Right lobe of liver (tissue), 6 donors: ENCODE data around the gene ISLR. TPM values are rescaled to one million over a fixed set of nuclear protein-coding genes. Genes with fewer than 3 reads are reported as not detected.

Experiments
- ATAC-seq, 4 donors: fragments of 200-7000 bp; cut with Tn5 transposase; one replicate each; pipeline ENCODE4 v1.9.1; 2020; ENCODE audit warnings: mild to moderate bottlenecking in 4 of 4, moderate library complexity in 4 of 4
- DNase-seq, 3 donors: peaks; one replicate each; pipeline ENCODE4 v3.0.0-alpha.2; 2020
- H3K27ac ChIP-seq, 3 donors: fragments of 200-600 bp; one replicate each; pipeline ENCODE4 v1.8.0; 2022
- H3K27me3 ChIP-seq, 2 donors: fragments of 200-600 bp; one replicate each; pipeline ENCODE4 v1.8.0; 2022
- H3K36me3 ChIP-seq, 4 donors: fragments of 200-600 bp; sonication (generic) in 1 of 4; one replicate each; pipeline versions ENCODE4 v1.5.1 to v1.8.0; 2017 to 2022; ENCODE audit warnings: control low read depth in 1 of 4
- H3K4me1 ChIP-seq, 4 donors: fragments of 200-600 bp; sonication (generic) in 1 of 4; one replicate each; pipeline versions ENCODE4 v1.5.1 to v1.8.0; 2017 to 2022; ENCODE audit warnings: control low read depth in 1 of 4
- H3K4me3 ChIP-seq, 3 donors: fragments of 200-600 bp; one replicate each; pipeline ENCODE4 v1.8.0; 2022
- H3K9me3 ChIP-seq, 4 donors: fragments of 200-600 bp; sonication (generic) in 1 of 4; one replicate each; pipeline versions ENCODE4 v1.5.1 to v1.8.0; 2017 to 2022; ENCODE audit warnings: control low read depth in 1 of 4
- CTCF ChIP-seq, 4 donors: fragments of 200-600 bp in 3 of 4; fragments of 450-650 bp in 1 of 4; IDR thresholded peaks; one replicate each; pipeline versions ENCODE4 v1.5.1 to v1.8.0; 2016 to 2022; ENCODE audit warnings: antibody characterized with exemption in 4 of 4, mild to moderate bottlenecking in 2 of 4
- POLR2A ChIP-seq: fragments of 450-650 bp; IDR thresholded peaks from one replicate; pipeline ENCODE4 v1.6.1; 2017; ENCODE audit warnings: antibody characterized with exemption, mild to moderate bottlenecking
- WGBS: methylation state at CpG from one replicate; pipeline ENCODE4 v1.1.6; 2018; ENCODE audit warnings: low coverage, low lambda C conversion rate; ENCODE audit not compliant: insufficient coverage; ENCODE audit errors: missing lambda C conversion rate; 5-methylcytosine and 5-hydroxymethylcytosine counted together
- intact Hi-C, 2 donors: fragments of 100-400 bp; cut with DNase I; formaldehyde crosslinking; loops; one replicate each; pipeline versions ENCODE4 v1.11.2 to v1.14.1; 2022
- total RNA-seq, 6 experiments: library from RNA; depleted of rRNA in 2 of 6; stranded (reverse); fragments of >200 nt in 2 of 6; fragmentation: NEBNext Ultra II Directional in 3 of 6; extraction: Animal tissue kit (Norgen Biotek cat#: 25700) in 3 of 6; gene quantifications; one replicate each; pipeline versions ENCODE4 v1.1.0 to v1.2.4, GENCODE V29; 2016 to 2023
- donor health status: DM: no; HTN: yes; CAD: no.
- donor health status: DM: no; HTN: no; CAD: no.
- donor health status: DM: no; HTN: no; CAD: no.
- donor health status: DM: no; HTN: yes; CAD: no.
- donor health status: DM: no; HTN: yes; CAD: no.

Gene ISLR
- total RNA-seq, 6 experiments from 2014 or later: 1.5 to 9.9 (median 2.6) TPM

- Histone ChIP-seq H3K4me1 (peaks cover 0 to 12% (median 5%) of the 10 kb centered on the region in 4 donors), H3K9me3 (no peaks in the 10 kb centered on the region), H3K27me3 (peaks cover 17 to 24% of the 10 kb centered on the region in 2 donors), H3K27ac (no peak overlapping the region), H3K4me3 (peak overlapping the region in 2 of 3 donors; percentile 5 to 33), H3K36me3 (no peaks in the 10 kb centered on the region)
- intact Hi-C loops: loop anchor here in 1 of 2 donors (5.0 kb wide), 1 partner anchor 179 kb away; no protein-coding TSS in a partner anchor
- peak; percentile 15 to 46 (median 44) for ATAC-seq
- 5% methylated on average over 30 of the region's 53 CpGs for WGBS
- TF ChIP-seq POLR2A (no peak), CTCF (IDR thresholded peaks at IDR 0.05) (no peak)
- no peak for DNase-seq
Measured at GRCh38 chr15:74127954-74128784, 45.3 kb upstream of the ISLR start.

DNA sequence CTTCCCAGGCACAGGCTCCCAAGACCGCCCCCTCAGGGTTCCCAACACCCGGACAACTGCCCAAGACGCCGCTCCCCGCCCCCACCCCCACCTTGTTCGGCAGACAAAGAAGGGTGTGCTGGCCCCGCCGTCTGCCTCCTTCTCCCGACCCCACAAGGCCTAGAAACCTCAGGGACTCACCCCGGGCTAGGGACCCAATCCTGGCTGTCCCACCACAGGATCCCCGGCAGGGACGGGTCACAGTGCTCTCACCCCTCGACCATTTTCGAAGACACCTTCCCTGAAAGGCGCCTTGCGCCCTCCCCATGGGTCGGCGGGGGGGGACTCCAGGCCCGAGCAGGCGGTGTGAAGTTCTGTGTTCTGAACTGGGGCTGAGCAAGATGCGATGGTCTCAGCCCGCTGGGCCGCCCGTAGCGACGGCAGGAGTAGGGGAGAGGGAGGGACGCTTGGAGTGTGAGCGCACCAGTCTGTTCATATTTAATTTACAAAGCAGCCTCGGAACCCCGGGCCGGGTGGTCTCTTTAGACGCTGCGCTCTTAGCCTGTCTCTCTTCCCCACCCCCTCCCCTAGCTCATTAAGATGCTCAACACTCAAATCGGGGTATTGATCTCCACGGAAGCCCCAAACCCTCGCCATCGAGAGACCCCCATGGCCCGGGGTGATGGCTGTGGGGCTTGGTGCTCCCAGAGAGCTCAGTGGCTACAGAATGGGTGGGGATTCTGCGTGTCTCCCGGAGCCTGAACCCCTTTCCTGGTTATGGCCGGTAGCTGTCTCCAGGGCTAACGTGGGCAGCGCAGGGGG lies 44.5 kb upstream of the ISLR start:
- no peak for TF ChIP-seq POLR2A
- no peak for TF ChIP-seq CTCF (IDR thresholded peaks at IDR 0.05)
- intact Hi-C loops: loop anchor here in 1 of 2 donors (5.0 kb wide), 1 partner anchor 178 kb away; no protein-coding TSS in a partner anchor
- ATAC-seq (no peak), DNase-seq (no peak)
- H3K36me3 ChIP-seq: no peaks in the 10 kb centered on the region
- no peak overlapping the region for H3K4me3 ChIP-seq
- H3K27ac ChIP-seq: no peak overlapping the region
- H3K27me3 ChIP-seq: peaks cover 20 to 24% of the 10 kb centered on the region in 2 donors
- peaks cover 0 to 14% (median 5%) of the 10 kb centered on the region in 4 donors for H3K4me1 ChIP-seq
- no peaks in the 10 kb centered on the region for H3K9me3 ChIP-seq
- WGBS: 6% methylated on average over 26 of the region's 43 CpGs

DNA sequence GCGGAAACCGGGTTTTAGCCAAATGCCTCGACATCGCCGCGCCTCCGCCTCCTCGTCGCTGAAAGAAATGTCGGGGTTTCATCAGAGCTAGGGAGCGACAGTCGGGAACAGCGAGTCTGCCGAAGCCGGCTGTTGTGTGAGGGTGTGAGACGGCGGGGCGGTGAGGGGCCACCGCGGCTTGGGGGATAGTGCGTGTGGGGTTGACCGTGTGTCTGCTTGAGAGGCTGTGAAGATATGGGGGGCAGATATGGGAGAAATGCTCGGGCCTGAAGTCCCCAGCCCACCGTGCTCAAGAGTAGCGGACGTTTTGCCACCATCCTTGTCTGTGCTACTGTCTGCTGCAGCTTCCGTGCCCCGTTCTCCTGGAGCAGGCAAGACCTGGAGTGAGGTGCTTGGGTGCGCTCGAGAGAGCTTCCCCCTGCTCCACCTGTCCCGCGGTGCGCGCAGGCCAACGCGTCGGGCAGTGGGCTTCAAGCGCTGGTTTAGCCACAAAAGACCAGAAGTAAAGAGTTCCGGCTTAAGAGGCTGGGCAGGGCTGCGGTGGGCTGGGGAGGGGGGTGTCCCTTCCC lies 43.8 kb upstream of the ISLR start:
- ATAC-seq (no peak), DNase-seq (no peak)
- Histone ChIP-seq H3K4me3 (no peak overlapping the region), H3K27ac (no peak overlapping the region), H3K27me3 (peaks cover 24 to 27% of the 10 kb centered on the region in 2 donors), H3K36me3 (no peaks in the 10 kb centered on the region), H3K9me3 (no peaks in the 10 kb centered on the region), H3K4me1 (peaks cover 0 to 21% (median 5%) of the 10 kb centered on the region in 4 donors)
- intact Hi-C loops: loop anchor here (5.0 kb wide), 2 partner anchors 173 to 178 kb away; no protein-coding TSS in a partner anchor
- no peak for TF ChIP-seq CTCF (IDR thresholded peaks at IDR 0.05)
- no peak for TF ChIP-seq POLR2A
- 2% methylated on average over 18 of the region's 40 CpGs for WGBS

DNA sequence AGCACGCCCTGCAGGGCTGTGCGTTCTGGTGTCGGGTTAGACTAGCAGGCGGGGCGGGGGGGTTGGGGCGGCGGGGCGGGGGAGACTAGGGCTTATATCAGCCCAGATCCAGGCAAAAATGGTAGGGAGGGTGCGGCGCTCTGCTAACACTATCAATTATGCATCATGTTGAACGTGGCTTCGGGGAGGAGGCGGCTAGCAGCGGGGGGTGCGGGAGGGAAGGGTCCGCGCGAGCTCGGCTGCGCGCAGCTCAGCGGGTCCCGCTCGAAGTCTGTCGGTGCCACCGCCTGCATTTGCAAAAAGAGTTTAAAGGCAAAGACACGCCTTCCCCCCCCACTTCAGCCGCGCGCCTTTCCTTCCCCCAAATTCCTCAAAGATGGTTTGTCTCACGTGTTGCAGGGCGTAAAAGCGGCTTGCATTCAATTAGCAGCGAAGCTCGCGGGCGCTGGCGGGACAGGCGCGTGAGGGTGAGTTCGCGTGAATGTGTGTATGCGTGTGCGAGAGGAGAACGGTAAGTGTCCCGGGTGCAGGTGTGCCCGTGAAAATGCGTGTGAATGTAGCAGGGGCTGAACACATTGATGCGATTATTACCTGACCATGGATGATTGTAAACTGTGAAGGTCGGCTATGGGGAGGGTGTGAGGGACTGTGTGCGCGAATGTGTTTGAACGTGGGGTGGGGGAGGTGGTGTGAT lies 43.2 kb upstream of the ISLR start, which contains the start of gene ISLR2:
ISLR2 (plus strand) TSS at position 432 of the 694 bp plus-strand sequence. CDS start 2,169 bp downstream, outside the sequence.
- WGBS: 4% methylated on average over 35 of the region's 53 CpGs
- Histone ChIP-seq H3K9me3 (no peaks in the 10 kb centered on the region), H3K36me3 (no peaks in the 10 kb centered on the region), H3K27ac (no peak within 1 kb of the TSS), H3K4me3 (no peak within 1 kb of the TSS), H3K27me3 (peaks cover 24 to 33% of the 10 kb centered on the region in 2 donors), H3K4me1 (peaks cover 0 to 27% (median 5%) of the 10 kb centered on the region in 4 donors)
- intact Hi-C loops: loop anchor here in 1 of 2 donors (5.0 kb wide), 1 partner anchor 172 kb away; no protein-coding TSS in a partner anchor
- DNase-seq (no peak), ATAC-seq (no peak)
- no peak for TF ChIP-seq CTCF (IDR thresholded peaks at IDR 0.05)
- no peak for TF ChIP-seq POLR2A
